Breast epithelium (tissue), 4 donors: Measurements from ENCODE around the gene CCL14. TPM values are rescaled to one million over a fixed set of nuclear protein-coding genes. Genes with fewer than 3 reads are reported as not detected.

Experiments
- DNase-seq, 2 donors: peaks; one replicate each; pipeline ENCODE4 v3.0.0-alpha.2; 2019; ENCODE audit warnings: low spot score in 2 of 2
- H3K27ac ChIP-seq, 2 donors: fragments of 200-600 bp; sonication (generic) in 1 of 2; one replicate each; pipeline ENCODE4 v1.5.1; 2016 to 2019; ENCODE audit warnings: mild to moderate bottlenecking in 1 of 2
- H3K27me3 ChIP-seq, 2 donors: fragments of 200-600 bp; sonication (generic) in 1 of 2; one replicate each; pipeline versions ENCODE4 v1.5.1 to v1.6.0; 2017 to 2019; ENCODE audit warnings: control low read depth in 1 of 2, mild to moderate bottlenecking in 1 of 2
- H3K36me3 ChIP-seq: fragments of 200-600 bp; one replicate; pipeline ENCODE4 v1.5.1; 2019
- H3K4me1 ChIP-seq, 2 donors: fragments of 200-600 bp; sonication (generic); one replicate each; pipeline ENCODE4 v1.5.1; 2016 to 2019; ENCODE audit warnings: control low read depth in 1 of 2
- H3K4me3 ChIP-seq, 3 donors: fragments of 200-600 bp; sonication (generic); 1 replicate in 2 of 3; 2 replicates in 1 of 3; pipeline ENCODE4 v1.5.1; 2016 to 2019; ENCODE audit warnings: mild to moderate bottlenecking in 3 of 3, moderate library complexity in 2 of 3
- H3K9me3 ChIP-seq, 2 donors: fragments of 200-600 bp; sonication (generic) in 1 of 2; one replicate each; pipeline ENCODE4 v1.5.1; 2016 to 2019; ENCODE audit warnings: control low read depth in 1 of 2
- CTCF ChIP-seq, 3 donors: fragments of 450-650 bp; IDR thresholded peaks; one replicate each; pipeline ENCODE4 v1.5.1; 2016 to 2017; ENCODE audit warnings: antibody characterized with exemption in 3 of 3, mild to moderate bottlenecking in 3 of 3, moderate library complexity in 3 of 3
- POLR2A ChIP-seq: fragments of 450-650 bp; IDR thresholded peaks from one replicate; pipeline ENCODE4 v1.6.1; 2016; ENCODE audit warnings: antibody characterized with exemption, mild to moderate bottlenecking, moderate library complexity
- POLR2AphosphoS5 ChIP-seq, 3 donors: sonication (generic); formaldehyde crosslinking; IDR thresholded peaks; one replicate each; pipeline ENCODE4 v1.6.1; 2017; ENCODE audit warnings: antibody characterized with exemption in 3 of 3
- intact Hi-C: fragments of 100-400 bp; cut with DNase I; formaldehyde crosslinking; loops from one replicate; pipeline ENCODE4 v1.15.1; 2023; ENCODE audit warnings: low total_unique reads
- total RNA-seq, 3 donors: library from RNA; depleted of rRNA; stranded (reverse); fragments of >200 nt; gene quantifications; one replicate each; pipeline ENCODE4 v1.1.0, GENCODE V29; 2016

Gene CCL14
- total RNA-seq, 3 donors from 2014 or later, result 12.4 to 54.1 (median 31.5) TPM

GRCh38 chr17:35963663-35964062, 22.9 kb downstream of the CCL14 start:
- Histone ChIP-seq H3K4me3 (no peak overlapping the region), H3K27ac (no peak overlapping the region), H3K36me3 (no peaks in the 10 kb centered on the region), H3K4me1 (no peaks in the 10 kb centered on the region), H3K9me3 (no peaks in the 10 kb centered on the region), H3K27me3 (peaks cover 0 to under 1% of the 10 kb centered on the region in 2 donors)
- no peak for TF ChIP-seq CTCF (IDR thresholded peaks at IDR 0.05)
- no peak for TF ChIP-seq POLR2AphosphoS5 (IDR thresholded peaks at IDR 0.05)
- TF ChIP-seq POLR2A, result no peak
- intact Hi-C loops, result no loop called here
- no peak for DNase-seq

- intact Hi-C loops, result loop anchor here (2.0 kb wide), 1 partner anchor 61 kb away; no protein-coding TSS in a partner anchor
- Histone ChIP-seq H3K9me3 (no peaks in the 10 kb centered on the region), H3K36me3 (no peaks in the 10 kb centered on the region), H3K4me3 (no peak overlapping the region), H3K27ac (no peak overlapping the region), H3K4me1 (no peaks in the 10 kb centered on the region), H3K27me3 (peaks cover 0 to 4% of the 10 kb centered on the region in 2 donors)
- TF ChIP-seq POLR2A (no peak), CTCF (IDR thresholded peaks at IDR 0.05) (no peak), POLR2AphosphoS5 (IDR thresholded peaks at IDR 0.05) (no peak)
- DNase-seq, result no peak
Observed at GRCh38 chr17:35953720-35954119, 32.8 kb downstream of the CCL14 start.

- TF ChIP-seq POLR2AphosphoS5 (IDR thresholded peaks at IDR 0.05) (no peak), POLR2A (no peak), CTCF (IDR thresholded peaks at IDR 0.05) (no peak)
Observed at GRCh38 chr17:35949401-35949800, 37.1 kb downstream of the CCL14 start.

GRCh38 chr17:35948092-35948491, 38.4 kb downstream of the CCL14 start:
- DNase-seq, result no peak
- H3K9me3 ChIP-seq, result no peaks in the 10 kb centered on the region
- no peak overlapping the region for H3K27ac ChIP-seq
- H3K4me1 ChIP-seq, result no peaks in the 10 kb centered on the region
- H3K36me3 ChIP-seq, result no peaks in the 10 kb centered on the region
- no peak for TF ChIP-seq CTCF (IDR thresholded peaks at IDR 0.05)
- no peak for TF ChIP-seq POLR2AphosphoS5 (IDR thresholded peaks at IDR 0.05)
- no peak for TF ChIP-seq POLR2A
- H3K27me3 ChIP-seq, result no peaks in the 10 kb centered on the region
- intact Hi-C loops, result no loop called here
- H3K4me3 ChIP-seq, result no peak overlapping the region

More at GRCh38 chr17:35949401-35949800, 37.1 kb downstream of the CCL14 start:
- Histone ChIP-seq H3K4me1 (no peaks in the 10 kb centered on the region), H3K27ac (no peak overlapping the region), H3K9me3 (no peaks in the 10 kb centered on the region), H3K27me3 (no peaks in the 10 kb centered on the region), H3K36me3 (no peaks in the 10 kb centered on the region), H3K4me3 (no peak overlapping the region)
- no peak for DNase-seq
- intact Hi-C loops, result no loop called here

GRCh38 chr17:35947156-35947585, 39.4 kb downstream of the CCL14 start:
- DNase-seq, result no peak
- H3K36me3 ChIP-seq, result no peaks in the 10 kb centered on the region
- H3K4me1 ChIP-seq, result no peaks in the 10 kb centered on the region
- no peaks in the 10 kb centered on the region for H3K27me3 ChIP-seq
- H3K4me3 ChIP-seq, result peak overlapping the region in 2 of 3 donors; percentile 43 to 62
- H3K27ac ChIP-seq, result no peak overlapping the region
- H3K9me3 ChIP-seq, result no peaks in the 10 kb centered on the region
- intact Hi-C loops, result no loop called here
- TF ChIP-seq POLR2AphosphoS5 (IDR thresholded peaks at IDR 0.05) (no peak), CTCF (IDR thresholded peaks at IDR 0.05) (peak in 2 of 3 donors; percentile 49 to 61)
